GM12891 (cell line): ENCODE measurements around the gene SNX21.
A peak's percentile ranks its signal among the peaks of the same experiment; 100 is the strongest.

ENCODE experiments used
- DNase-seq: peaks from one replicate; pipeline ENCODE4 v3.0.0; 2011; ENCODE audit warnings: low spot score; ENCODE audit not compliant: insufficient read length
- FAIRE-seq: peaks from 2 replicates; lab custom pipeline; 2011; peaks lifted over from hg19 to GRCh38; lab: Jason Lieb, UNC
- PAX5 ChIP-seq: IDR thresholded peaks from 2 replicates; pipeline ENCODE4 v1.6.1; 2011; ENCODE audit warnings: low read length, moderate library complexity, mild to moderate bottlenecking; ENCODE audit not compliant: insufficient read depth, severe bottlenecking
- POLR2A ChIP-seq: IDR thresholded peaks from 2 replicates; pipeline ENCODE4 v1.6.1; 2011; ENCODE audit warnings: low read depth, low read length, control low read depth
- POLR2AphosphoS5 ChIP-seq: IDR thresholded peaks from 2 replicates; pipeline ENCODE4 v1.6.1; 2011; ENCODE audit warnings: low read depth, low read length, control low read depth
- POU2F2 ChIP-seq: IDR thresholded peaks from 2 replicates; pipeline ENCODE4 v1.6.1; 2011; ENCODE audit warnings: low read depth, mild to moderate bottlenecking, control low read depth, low read length, moderate library complexity
- SPI1 ChIP-seq: IDR thresholded peaks from 2 replicates; pipeline ENCODE4 v1.6.1; 2011; ENCODE audit warnings: low read depth, low read length, control low read depth
- TAF1 ChIP-seq: IDR thresholded peaks from 2 replicates; pipeline ENCODE4 v1.6.1; 2011; ENCODE audit warnings: low read depth, low read length, control low read depth

SNX21 gene

DNA sequence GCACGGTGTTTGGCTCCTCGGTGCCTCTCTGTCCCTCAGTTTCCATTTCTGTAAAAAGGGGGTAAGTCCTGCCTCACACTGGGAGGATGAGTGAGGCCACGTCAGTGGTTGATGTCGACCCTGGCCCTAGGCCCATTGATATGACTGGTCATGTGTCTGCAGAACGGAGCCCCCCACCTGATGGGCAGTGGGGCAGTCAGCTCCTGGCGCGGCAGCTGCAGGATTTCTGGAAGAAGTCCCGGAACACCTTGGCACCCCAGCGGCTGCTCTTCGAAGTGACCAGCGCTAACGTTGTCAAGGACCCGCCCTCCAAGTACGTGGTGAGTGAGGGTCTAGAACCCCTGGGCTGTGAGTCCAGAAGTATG, 1.2 kb downstream of the SNX21 start:
- no peak for DNase-seq
- FAIRE-seq: no peak
- no peak for TF ChIP-seq PAX5
- TF ChIP-seq POU2F2: no peak
- TF ChIP-seq POLR2A: no peak
- no peak for TF ChIP-seq SPI1
- TF ChIP-seq TAF1: no peak
- TF ChIP-seq POLR2AphosphoS5: no peak

DNA sequence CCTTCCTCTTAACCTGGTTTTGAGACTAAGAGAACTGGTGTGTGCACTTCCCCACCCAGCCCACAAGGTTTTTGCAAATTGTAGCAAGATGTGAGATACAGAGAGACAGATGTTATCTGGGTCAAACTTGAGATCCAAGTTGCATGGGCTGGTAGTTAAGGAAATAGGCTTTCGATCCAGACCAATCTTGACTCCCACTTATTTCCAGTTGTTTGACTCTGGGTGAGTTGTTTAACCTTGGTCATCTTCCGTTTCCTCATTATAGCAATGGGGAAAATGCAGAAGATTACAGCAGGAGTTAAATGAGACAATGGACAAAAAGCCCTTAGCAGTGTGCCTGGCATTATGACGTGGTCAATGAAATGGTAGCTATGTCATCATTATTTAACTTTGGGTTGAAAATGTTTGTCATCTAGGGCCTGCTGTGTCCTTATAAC, 1.7 kb downstream of the SNX21 start:
- DNase-seq: no peak
- TF ChIP-seq POU2F2 (no peak), TAF1 (no peak), SPI1 (no peak), PAX5 (no peak), POLR2A (no peak), POLR2AphosphoS5 (no peak)
- no peak for FAIRE-seq

DNA sequence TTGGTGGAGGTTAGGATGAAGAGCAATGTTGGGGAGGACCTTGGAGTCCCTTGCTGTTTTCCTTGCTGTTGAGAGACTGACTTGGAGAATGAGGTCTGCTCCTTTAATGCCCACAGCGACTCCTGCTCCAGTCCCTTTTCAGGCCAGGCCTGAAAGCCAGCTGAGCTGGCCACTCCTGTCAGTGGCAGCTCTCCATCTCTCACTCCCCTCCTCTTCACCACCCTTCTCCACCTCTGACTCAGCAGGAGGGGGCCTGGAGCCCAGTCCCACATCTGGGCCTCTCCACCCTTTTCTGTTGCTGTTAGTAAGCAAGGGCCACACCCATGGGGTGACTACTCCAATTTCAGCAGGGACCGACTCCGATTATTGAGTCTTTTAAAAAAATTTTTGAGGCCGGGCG, 2.2 kb downstream of the SNX21 start:
- TF ChIP-seq POLR2AphosphoS5 (no peak), POLR2A (no peak), POU2F2 (no peak), SPI1 (no peak), TAF1 (no peak)
- FAIRE-seq (no peak), DNase-seq (no peak)

DNA sequence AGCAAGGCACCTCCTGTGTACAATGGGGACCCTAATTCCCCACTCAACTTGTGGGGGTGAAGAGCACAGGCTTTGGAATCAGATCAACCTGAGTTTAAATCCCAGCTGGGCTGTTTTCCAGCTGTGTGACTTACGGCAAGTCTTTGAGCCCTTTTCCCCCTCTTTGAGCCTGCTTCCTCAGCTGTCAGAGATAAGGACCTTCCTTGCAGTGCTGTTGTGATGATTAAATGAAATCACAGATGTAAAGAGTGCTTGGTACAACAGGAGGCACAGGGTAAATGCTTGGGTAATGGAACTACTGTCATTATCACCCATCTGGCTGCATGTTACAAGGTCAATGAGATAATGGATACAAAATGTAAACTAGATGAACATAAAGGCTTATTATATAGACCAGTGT, 3.2 kb downstream of the SNX21 start:
- TF ChIP-seq POLR2AphosphoS5 (no peak), POU2F2 (no peak), POLR2A (no peak), TAF1 (no peak), SPI1 (no peak), PAX5 (no peak)
- no peak for FAIRE-seq
- no peak for DNase-seq

DNA sequence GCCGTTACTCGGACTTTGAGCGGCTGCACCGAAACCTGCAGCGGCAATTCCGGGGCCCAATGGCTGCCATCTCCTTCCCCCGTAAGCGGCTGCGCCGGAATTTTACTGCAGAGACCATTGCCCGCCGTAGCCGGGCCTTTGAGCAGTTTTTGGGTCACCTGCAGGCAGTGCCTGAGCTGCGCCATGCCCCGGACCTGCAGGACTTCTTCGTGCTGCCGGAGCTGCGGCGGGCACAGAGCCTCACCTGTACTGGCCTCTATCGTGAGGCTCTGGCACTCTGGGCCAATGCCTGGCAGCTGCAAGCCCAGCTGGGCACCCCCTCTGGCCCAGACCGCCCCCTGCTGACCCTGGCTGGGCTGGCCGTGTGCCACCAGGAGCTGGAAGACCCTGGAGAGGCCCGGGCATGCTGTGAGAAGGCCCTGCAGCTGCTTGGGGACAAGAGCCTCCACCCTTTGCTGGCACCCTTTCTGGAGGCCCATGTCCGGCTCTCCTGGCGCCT, 7.2 kb downstream of the SNX21 start:
- TF ChIP-seq POU2F2 (no peak), POLR2A (no peak), POLR2AphosphoS5 (no peak), PAX5 (no peak), TAF1 (no peak), SPI1 (no peak)
- DNase-seq (no peak), FAIRE-seq (no peak)

- DNase-seq (no peak), FAIRE-seq (no peak)
- TF ChIP-seq POLR2AphosphoS5: no peak
- no peak for TF ChIP-seq TAF1
- TF ChIP-seq PAX5: no peak
- no peak for TF ChIP-seq SPI1
- no peak for TF ChIP-seq POLR2A
- no peak for TF ChIP-seq POU2F2
Measured at GRCh38 chr20:45841407-45842129, 8.0 kb downstream of the SNX21 start.

DNA sequence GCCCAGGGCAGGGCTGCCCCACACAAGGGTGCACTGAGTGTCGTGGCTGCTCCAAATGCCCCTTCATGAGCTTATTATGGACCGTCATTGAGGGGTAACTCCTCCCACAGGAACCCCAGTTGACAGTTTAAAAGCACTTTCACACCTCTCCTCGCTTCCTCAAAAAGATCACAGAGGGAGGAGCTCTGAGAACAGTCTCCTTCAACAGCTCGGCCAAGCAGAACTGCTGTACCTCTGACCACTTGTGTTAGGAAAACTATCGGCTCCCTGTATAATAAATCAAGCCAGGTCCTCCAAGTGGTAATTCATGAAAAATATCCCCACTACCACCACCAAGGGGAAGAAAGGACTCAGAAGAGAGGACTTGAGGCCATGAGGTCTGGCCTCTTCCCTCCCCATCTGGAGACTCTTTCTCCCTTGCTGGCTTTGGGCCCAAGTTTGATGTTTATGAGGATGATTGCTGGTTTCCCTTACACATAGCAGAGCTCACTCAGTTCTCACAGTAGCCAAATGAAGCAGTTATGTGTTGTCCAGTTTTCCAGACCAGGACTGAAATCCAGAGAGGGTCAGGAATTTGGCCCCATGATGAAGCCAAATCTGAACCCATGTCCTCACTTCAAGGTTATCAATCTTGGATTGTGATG, 8.7 kb downstream of the SNX21 start:
- DNase-seq: peak; percentile 64
- no peak for TF ChIP-seq POU2F2
- peak; percentile 83 for TF ChIP-seq SPI1
- FAIRE-seq: peak; percentile 83

GRCh38 chr20:45843506-45843905, 9.9 kb downstream of the SNX21 start:
- DNase-seq (no peak), FAIRE-seq (no peak)
- no peak for TF ChIP-seq POLR2A
- TF ChIP-seq POU2F2: no peak
- no peak for TF ChIP-seq POLR2AphosphoS5
- no peak for TF ChIP-seq SPI1
- TF ChIP-seq PAX5: no peak
- no peak for TF ChIP-seq TAF1

- TF ChIP-seq POU2F2 (no peak), SPI1 (no peak), TAF1 (no peak), PAX5 (no peak), POLR2A (no peak), POLR2AphosphoS5 (no peak)
- DNase-seq (no peak), FAIRE-seq (no peak)
Measured at GRCh38 chr20:45845452-45845851, 11.9 kb downstream of the SNX21 start.

DNA sequence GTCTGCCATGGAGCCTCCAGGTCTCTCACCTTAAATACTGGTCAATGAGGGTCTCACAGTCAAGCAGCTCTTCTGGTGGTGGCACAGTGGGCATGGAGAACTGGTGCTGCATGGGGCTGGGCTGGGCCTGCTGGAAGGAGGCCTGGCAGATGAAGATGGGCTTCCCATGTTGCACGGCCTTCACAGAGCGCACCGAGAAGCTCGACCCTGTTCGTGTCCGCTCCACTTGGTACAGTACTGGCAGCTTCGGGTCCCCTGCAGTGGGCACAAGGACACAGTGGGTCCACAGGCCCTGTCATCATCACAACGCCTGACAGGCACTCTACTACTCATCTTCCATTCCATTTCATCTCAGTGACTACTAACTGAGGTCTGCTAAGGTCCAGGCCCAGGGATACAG, 14.8 kb downstream of the SNX21 start:
- FAIRE-seq (no peak), DNase-seq (no peak)
- TF ChIP-seq SPI1: no peak
- no peak for TF ChIP-seq POLR2A
- no peak for TF ChIP-seq PAX5
- no peak for TF ChIP-seq TAF1
- TF ChIP-seq POU2F2: no peak
- TF ChIP-seq POLR2AphosphoS5: no peak
